Muscle layer of duodenum (tissue), 2 donors: Measurements from ENCODE around the gene TAOK3.
A peak's percentile ranks its signal among the peaks of the same experiment; 100 is the strongest.

Experiments used
- H3K27ac ChIP-seq: one replicate; pipeline ENCODE4 v1.7.0; 2013; ENCODE audit warnings: mild to moderate bottlenecking, low read length
- H3K27me3 ChIP-seq: one replicate; pipeline ENCODE4 v1.7.0; 2013; ENCODE audit warnings: low read depth, mild to moderate bottlenecking, control low read depth, low read length
- H3K36me3 ChIP-seq, 2 donors: one replicate each; pipeline ENCODE4 v1.7.0; 2013; ENCODE audit warnings: low read length in 2 of 2, control low read depth in 1 of 2, mild to moderate bottlenecking in 1 of 2; ENCODE audit not compliant: insufficient read depth in 2 of 2, control insufficient read depth in 1 of 2
- H3K4me1 ChIP-seq, 2 donors: one replicate each; pipeline ENCODE4 v1.7.0; 2013; ENCODE audit warnings: low read length in 2 of 2, mild to moderate bottlenecking in 2 of 2, control low read depth in 1 of 2, moderate library complexity in 1 of 2; ENCODE audit not compliant: insufficient read depth in 2 of 2, control insufficient read depth in 1 of 2
- H3K4me3 ChIP-seq, 2 donors: one replicate each; pipeline ENCODE4 v1.7.0; 2013; ENCODE audit warnings: low read length in 2 of 2, low read depth in 1 of 2, mild to moderate bottlenecking in 1 of 2
- H3K9me3 ChIP-seq, 2 donors: one replicate each; pipeline ENCODE4 v1.7.0; 2013; ENCODE audit warnings: low read length in 2 of 2, control low read depth in 1 of 2, mild to moderate bottlenecking in 1 of 2; ENCODE audit not compliant: control insufficient read depth in 1 of 2
- donor health status: healthy.

TAOK3 gene

GRCh38 chr12:118190266-118190665, 182.4 kb downstream of the TAOK3 start:
- Histone ChIP-seq H3K27me3 (no peaks in the 10 kb centered on the region), H3K4me1 (peaks cover 8 to 26% of the 10 kb centered on the region in 2 donors), H3K27ac (peak overlapping the region; percentile 67), H3K9me3 (no peaks in the 10 kb centered on the region), H3K36me3 (peaks cover 6 to 8% of the 10 kb centered on the region in 2 donors), H3K4me3 (peak overlapping the region; percentile 45 to 69)

- Histone ChIP-seq H3K36me3 (peaks cover 6 to 8% of the 10 kb centered on the region in 2 donors), H3K27ac (peak overlapping the region; percentile 67), H3K9me3 (no peaks in the 10 kb centered on the region), H3K27me3 (no peaks in the 10 kb centered on the region), H3K4me1 (peaks cover 8 to 26% of the 10 kb centered on the region in 2 donors), H3K4me3 (peak overlapping the region; percentile 45 to 69)
Observed at GRCh38 chr12:118189741-118190191, 182.9 kb downstream of the TAOK3 start.

- Histone ChIP-seq H3K27ac (peak overlapping the region; percentile 30), H3K36me3 (peaks cover 3 to 8% of the 10 kb centered on the region in 2 donors), H3K9me3 (no peaks in the 10 kb centered on the region), H3K4me1 (peaks cover 10 to 26% of the 10 kb centered on the region in 2 donors), H3K27me3 (no peaks in the 10 kb centered on the region), H3K4me3 (peak overlapping the region; percentile 51 to 69)
Observed at GRCh38 chr12:118188690-118189371, 183.9 kb downstream of the TAOK3 start.

GRCh38 chr12:118187751-118188435, 184.8 kb downstream of the TAOK3 start:
- peaks cover 3 to 8% of the 10 kb centered on the region in 2 donors for H3K36me3 ChIP-seq
- peak overlapping the region; percentile 30 for H3K27ac ChIP-seq
- peak overlapping the region; percentile 51 to 69 for H3K4me3 ChIP-seq
- H3K27me3 ChIP-seq = no peaks in the 10 kb centered on the region
- H3K4me1 ChIP-seq = peaks cover 17 to 26% of the 10 kb centered on the region in 2 donors
- no peaks in the 10 kb centered on the region for H3K9me3 ChIP-seq

- Histone ChIP-seq H3K9me3 (no peaks in the 10 kb centered on the region), H3K27ac (no peak overlapping the region), H3K4me1 (peaks cover 20 to 26% of the 10 kb centered on the region in 2 donors), H3K27me3 (no peaks in the 10 kb centered on the region), H3K36me3 (peaks cover 3 to 12% of the 10 kb centered on the region in 2 donors), H3K4me3 (no peak overlapping the region)
Observed at GRCh38 chr12:118185602-118186397, 186.9 kb downstream of the TAOK3 start.

- Histone ChIP-seq H3K27me3 (no peaks in the 10 kb centered on the region), H3K4me3 (no peak overlapping the region), H3K27ac (no peak overlapping the region), H3K4me1 (peaks cover 11 to 20% of the 10 kb centered on the region in 2 donors), H3K9me3 (no peaks in the 10 kb centered on the region), H3K36me3 (peaks cover 11 to 12% of the 10 kb centered on the region in 2 donors)
Observed at GRCh38 chr12:118183711-118184110, 189.0 kb downstream of the TAOK3 start.

GRCh38 chr12:118183155-118183554, 189.6 kb downstream of the TAOK3 start:
- peaks cover 11 to 16% of the 10 kb centered on the region in 2 donors for H3K36me3 ChIP-seq
- no peak overlapping the region for H3K4me3 ChIP-seq
- H3K4me1 ChIP-seq = peaks cover 7 to 17% of the 10 kb centered on the region in 2 donors
- H3K27ac ChIP-seq = no peak overlapping the region
- no peaks in the 10 kb centered on the region for H3K27me3 ChIP-seq
- no peaks in the 10 kb centered on the region for H3K9me3 ChIP-seq

- Histone ChIP-seq H3K4me3 (no peak overlapping the region), H3K36me3 (peaks cover 57 to 63% of the 10 kb centered on the region in 2 donors), H3K4me1 (no peaks in the 10 kb centered on the region), H3K27ac (no peak overlapping the region), H3K9me3 (no peaks in the 10 kb centered on the region), H3K27me3 (no peaks in the 10 kb centered on the region)
Observed at GRCh38 chr12:118175823-118176447, 196.8 kb downstream of the TAOK3 start.

GRCh38 chr12:118166946-118167345, 205.8 kb downstream of the TAOK3 start:
- H3K4me1 ChIP-seq = no peaks in the 10 kb centered on the region
- H3K4me3 ChIP-seq = no peak overlapping the region
- peaks cover 24 to 32% of the 10 kb centered on the region in 2 donors for H3K36me3 ChIP-seq
- no peak overlapping the region for H3K27ac ChIP-seq
- no peaks in the 10 kb centered on the region for H3K27me3 ChIP-seq
- no peaks in the 10 kb centered on the region for H3K9me3 ChIP-seq

- no peaks in the 10 kb centered on the region for H3K9me3 ChIP-seq
- no peak overlapping the region for H3K4me3 ChIP-seq
- no peaks in the 10 kb centered on the region for H3K4me1 ChIP-seq
- no peaks in the 10 kb centered on the region for H3K27me3 ChIP-seq
- H3K27ac ChIP-seq = no peak overlapping the region
- peaks cover 28 to 32% of the 10 kb centered on the region in 2 donors for H3K36me3 ChIP-seq
Observed at GRCh38 chr12:118164798-118165486, 207.8 kb downstream of the TAOK3 start.
